ENCODE data around the gene NCCRP1.

NCCRP1 gene, protein sequence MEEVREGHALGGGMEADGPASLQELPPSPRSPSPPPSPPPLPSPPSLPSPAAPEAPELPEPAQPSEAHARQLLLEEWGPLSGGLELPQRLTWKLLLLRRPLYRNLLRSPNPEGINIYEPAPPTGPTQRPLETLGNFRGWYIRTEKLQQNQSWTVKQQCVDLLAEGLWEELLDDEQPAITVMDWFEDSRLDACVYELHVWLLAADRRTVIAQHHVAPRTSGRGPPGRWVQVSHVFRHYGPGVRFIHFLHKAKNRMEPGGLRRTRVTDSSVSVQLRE

DNA sequence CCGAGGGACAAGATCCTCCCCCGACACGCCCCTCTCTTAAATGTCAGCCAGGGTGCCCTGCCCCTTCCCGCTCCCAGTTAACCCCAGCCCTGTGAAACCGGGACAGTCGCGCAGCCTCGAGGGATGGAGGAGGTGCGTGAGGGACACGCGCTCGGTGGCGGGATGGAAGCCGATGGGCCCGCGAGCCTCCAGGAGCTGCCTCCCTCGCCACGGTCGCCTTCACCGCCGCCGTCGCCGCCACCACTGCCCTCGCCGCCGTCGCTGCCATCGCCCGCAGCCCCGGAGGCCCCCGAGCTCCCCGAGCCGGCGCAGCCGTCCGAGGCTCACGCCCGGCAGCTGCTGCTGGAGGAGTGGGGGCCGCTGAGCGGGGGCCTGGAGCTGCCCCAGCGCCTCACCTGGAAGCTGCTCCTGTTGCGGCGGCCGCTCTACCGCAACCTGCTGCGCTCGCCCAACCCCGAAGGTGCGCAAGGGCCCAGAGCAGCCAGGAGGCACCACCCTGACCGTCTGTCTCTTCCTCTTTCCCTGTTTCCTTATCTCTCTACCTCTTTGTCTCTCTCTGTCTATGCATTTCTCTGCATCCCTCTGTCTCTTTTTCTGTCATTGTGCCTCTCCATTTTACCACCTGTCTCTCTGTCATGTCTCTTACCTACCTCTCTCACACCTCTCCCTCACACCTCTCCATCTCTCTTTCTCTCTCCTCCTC lies at the start of gene NCCRP1:
TSS of gene NCCRP1 (plus strand) at position 105 of the 703 bp plus-strand sequence. CDS start at position 124, 19 bp downstream.
- no peak for DNase-seq (ENCODE audit: low read depth, low spot score)
- peak within 1 kb of the TSS; percentile 55 for H3K27ac ChIP-seq

DNA sequence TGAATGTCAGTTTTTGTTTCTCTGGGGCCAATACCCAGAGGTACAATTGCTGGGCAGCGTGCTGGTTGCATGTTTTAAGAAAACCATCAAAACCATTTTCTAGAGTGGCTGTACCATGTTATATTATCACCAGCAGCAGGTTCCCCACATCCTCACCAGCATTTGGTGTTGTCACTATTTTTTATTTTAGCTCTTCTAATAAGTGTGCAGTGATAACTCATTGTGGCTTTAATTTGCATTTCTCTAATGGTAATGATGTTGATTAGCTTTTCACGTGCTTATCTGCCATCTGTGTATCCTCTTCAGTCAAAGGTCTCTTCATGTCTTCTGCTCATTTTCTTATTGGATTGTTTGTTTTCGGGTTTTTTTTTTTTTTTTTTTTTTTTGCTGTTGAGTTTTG lies 49.3 kb upstream of the NCCRP1 start:
- DNase-seq (ENCODE audit: low read depth, low spot score), result no peak
- H3K27ac ChIP-seq, result no peak overlapping the region

DNA sequence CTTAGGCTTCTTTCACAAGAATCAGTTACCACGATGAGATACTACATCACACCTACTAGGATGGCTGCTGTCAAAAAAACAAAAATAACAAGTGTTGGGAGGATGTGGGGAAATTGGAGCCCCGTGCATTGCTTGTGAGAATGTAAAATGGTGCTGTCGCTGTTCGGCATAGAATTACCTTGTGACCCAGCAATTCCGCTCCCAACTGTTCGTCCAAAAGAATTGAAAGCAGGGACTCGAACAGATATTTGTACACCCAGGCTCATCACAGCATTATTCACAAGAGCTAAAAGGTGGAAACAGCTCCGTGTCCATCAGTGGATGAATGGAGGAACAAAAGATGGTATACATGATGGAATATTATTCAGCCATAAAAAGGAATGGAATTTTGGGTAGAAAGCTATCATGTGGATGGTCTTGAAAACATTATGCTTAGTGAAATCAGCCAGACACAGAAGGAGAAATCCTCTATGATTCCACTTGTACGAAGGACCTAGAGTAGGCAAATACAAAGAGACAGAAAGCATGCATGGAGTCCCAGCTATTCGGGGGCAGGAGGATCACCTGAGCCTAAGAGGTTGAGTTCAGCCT lies 47.7 kb upstream of the NCCRP1 start:
- no peak overlapping the region for H3K27ac ChIP-seq
- DNase-seq (ENCODE audit: low read depth, low spot score), result no peak

DNA sequence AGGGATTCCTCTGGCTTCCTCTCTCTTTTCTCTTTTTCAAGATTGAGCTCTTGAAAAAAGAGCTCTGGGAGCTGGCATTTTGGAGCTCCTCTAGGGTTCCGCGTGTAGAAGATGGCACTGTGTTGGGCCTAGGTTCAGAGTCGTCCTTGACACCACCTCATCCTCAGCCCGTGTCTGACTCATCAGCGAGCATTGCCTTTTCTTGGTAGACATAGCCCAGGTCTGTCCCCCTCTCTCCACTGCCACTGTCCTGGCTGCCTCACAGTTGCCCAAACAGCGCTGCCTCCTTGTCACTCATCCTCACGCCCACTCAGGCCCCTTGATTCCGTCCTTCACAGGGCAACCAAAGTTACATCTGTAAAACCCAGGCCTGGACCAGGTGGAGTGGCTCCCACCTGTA lies 46.5 kb upstream of the NCCRP1 start:
- no peak for DNase-seq (ENCODE audit: low read depth, low spot score)
- no peak overlapping the region for H3K27ac ChIP-seq

DNA sequence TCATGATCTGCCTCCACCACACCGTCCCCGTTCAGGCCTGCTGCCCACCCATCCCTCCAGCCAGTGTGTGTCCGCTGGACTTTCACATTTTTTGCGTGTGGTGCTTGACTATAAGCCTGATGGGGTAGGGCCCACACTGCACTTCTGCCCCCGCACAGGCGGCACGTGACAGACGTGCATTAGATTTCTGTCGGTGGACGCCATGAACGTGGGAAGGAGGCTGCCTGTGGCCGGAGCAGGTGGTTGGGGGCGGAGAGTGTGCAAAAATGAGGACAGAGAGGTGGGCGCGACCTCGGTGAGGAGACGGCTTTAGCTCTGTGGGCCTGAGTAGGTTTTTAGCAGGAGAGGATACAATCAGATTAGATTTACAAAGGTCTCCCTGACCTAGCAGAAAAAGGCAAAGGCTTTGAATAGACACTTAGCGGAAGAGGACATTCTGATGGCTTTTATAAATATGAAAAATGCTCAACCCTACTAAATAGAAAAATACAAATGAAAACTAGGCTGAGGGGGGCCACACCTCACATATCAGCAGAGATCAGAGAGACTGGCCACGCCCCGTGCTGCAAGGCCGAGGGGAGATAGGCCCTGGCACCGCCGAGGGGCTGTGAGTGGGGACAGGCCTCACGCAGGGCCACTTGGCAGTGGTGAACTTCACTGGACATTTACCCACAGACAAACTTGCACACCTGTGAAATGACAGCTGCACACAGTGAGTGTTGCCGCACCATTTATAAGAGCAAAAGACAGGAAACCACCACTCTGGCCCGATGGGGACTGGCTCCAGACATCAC lies 45.8 kb upstream of the NCCRP1 start:
- DNase-seq (ENCODE audit: low read depth, low spot score), result no peak
- H3K27ac ChIP-seq, result no peak overlapping the region

DNA sequence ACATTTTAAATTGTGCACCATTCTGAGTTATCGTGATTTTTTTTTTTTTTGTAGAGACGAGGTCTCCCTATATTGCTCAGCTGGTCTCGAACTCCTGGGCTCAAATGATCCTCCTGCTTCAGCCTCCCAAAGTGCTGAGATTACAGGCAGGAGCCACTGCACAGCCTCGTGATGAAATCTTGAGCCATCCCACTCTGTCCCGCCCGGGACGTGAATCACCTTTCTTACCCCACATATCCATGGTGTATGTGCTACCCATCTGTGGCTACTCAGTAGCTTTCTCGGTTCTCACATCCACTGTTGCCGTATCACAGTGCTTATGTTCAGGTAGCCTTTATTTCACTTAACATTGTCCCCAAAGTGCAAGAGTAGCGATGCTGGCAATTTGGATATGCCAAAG lies 44.7 kb upstream of the NCCRP1 start:
- peak overlapping the region; percentile 38 for H3K27ac ChIP-seq
- DNase-seq (ENCODE audit: low read depth, low spot score), result no peak

DNA sequence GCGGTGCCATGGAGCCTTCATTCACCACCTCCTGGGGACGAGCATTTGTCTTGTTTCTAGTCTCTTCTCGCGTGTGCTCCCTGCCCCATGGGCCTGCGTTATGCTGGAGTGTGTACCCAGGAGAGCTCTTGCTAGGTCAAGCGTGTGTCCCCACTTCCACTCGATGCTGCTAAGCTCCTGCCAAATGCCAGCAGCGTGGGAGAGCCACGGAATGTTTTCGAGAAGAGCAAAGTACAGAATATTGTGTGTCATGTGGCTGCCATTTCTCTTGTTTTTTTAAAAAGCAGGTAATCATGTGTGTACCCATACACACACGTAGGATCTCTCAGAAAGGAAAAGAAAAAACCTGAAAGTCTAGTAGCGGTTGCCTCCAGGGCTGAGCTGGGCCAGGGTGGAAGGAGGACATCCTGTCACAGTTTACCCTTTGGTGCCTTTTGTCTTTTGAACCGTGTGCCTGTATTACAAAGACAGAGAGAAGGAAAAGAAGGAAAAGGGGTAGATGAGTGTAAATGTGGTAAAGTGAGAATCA lies 42.6 kb upstream of the NCCRP1 start:
- H3K27ac ChIP-seq, result peak overlapping the region; percentile 70

DNA sequence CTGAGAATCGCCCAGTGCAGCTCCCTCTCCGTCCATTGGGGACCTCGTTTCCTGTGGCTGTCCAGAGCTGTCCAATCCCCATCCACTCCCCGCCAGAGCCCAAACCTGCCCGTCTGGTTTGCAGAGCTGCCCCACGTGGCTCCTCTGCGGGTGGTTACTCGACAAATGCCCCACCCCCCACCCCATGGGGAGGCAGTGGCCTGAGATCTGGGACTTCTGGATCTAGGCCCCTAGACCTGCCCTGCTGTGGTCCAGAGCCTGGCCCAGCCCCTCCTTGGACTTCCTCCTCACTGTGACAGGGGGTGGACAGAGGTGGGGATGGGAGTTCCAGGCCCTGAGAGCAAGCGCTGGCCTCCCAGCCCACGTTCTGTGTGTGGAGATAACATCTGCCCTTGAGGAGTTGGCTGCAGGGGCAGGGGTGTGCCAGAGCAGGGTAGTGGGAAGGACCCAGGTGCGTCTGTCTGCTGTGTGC lies 42.1 kb upstream of the NCCRP1 start:
- peak overlapping the region; percentile 70 for H3K27ac ChIP-seq
- no peak for DNase-seq (ENCODE audit: low read depth, low spot score)

More for the DNA sequence above, 42.6 kb upstream of the NCCRP1 start:
- no peak for DNase-seq (ENCODE audit: low read depth, low spot score)

DNA sequence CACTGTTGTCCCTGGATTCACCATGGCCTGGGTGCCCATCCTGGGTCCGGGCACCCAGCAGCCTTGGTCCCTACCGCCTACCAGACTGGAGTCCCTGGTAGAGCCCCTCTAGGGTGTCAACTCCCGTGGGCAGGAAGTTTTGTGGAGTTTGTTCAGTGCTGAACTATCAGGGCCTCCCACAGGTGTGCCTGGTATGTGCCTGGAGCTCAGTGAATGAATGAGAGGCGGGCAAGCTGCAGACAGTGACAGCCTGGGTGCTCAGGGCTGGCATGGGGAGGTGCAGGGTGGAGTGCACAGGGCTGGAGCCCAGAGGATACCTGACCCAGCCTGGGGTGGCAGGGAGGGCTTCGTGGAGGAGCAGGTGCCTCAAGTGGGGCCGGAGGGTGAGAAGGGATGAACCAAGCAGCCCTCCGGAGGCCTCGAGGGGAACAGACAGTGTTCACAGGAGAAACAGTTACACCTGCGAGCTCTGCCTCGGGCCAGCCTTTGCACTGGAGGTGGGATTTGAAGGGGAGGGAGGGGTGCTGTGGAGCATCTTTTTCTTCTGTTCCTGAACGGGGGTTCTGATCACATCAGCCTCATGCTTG lies 41.6 kb upstream of the NCCRP1 start:
- H3K27ac ChIP-seq, result peak overlapping the region; percentile 70
- DNase-seq (ENCODE audit: low read depth, low spot score), result no peak

DNA sequence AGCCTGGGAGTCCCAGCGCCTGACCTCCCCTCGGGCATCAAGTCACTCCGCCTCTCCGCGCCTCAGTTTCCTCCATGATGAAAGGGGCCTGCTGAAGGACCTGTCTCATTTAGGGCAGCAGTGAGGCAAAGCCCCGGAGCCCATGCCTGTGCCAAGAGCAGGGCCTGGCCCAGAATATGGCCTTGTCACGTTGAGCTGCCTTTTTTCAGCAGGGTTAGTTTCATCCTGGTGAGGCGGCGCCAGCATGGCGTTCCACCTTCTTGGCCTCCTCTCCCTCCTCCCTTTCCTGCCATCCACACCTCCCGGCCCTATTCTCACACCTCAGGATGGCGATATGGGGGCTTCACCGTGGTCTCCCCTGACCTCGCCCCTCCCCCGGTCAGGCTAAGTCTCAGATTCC lies 41.0 kb upstream of the NCCRP1 start:
- no peak for DNase-seq (ENCODE audit: low read depth, low spot score)

DNA sequence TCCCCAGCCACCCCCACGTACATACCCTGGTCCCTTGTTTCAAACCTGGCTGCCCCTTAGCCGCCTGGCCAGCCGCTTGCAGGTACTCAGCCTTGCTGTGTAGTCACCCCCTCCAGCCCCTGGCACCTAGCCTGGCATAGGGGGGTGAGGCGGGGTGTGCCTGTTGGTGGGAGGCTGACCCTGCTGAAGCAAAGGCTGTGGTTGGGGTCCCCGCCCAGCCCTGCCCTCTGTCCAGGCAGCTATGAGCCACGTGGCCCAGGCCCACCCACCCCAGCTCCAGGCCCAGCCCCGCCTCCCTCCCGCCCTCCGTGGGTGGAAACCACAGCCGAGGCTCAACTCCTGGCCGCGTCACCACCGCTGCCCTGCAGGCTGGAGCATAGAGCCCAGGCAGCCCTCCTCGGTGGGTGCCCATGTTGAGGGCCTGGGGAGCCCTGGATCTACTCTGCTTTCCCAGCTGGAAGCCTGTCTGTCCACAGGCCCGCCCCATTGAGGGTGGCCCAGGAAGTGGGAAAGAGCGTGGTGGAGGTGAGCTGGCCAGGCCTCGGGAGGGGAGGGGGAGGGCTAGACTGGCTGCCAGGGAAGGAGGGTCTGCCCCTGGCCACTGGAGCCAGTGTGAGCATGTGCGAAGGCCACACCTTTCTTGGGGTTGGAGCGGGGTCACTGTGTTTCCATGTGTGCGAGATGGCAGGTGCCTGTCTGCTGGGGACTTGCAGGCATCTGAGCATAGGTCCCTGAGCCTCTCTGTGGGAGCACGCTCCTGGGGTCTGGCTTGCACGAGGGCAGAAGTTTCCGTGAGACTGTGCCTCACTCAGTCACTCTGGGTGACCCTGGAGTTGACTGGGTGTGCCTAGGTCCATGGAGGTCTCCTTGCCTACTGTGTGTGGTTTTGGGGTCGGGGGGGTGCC lies 40.2 kb upstream of the NCCRP1 start:
- DNase-seq (ENCODE audit: low read depth, low spot score), result no peak
- peak overlapping the region; percentile 70 for H3K27ac ChIP-seq

More for the DNA sequence above, 41.0 kb upstream of the NCCRP1 start:
- peak overlapping the region; percentile 70 for H3K27ac ChIP-seq

DNA sequence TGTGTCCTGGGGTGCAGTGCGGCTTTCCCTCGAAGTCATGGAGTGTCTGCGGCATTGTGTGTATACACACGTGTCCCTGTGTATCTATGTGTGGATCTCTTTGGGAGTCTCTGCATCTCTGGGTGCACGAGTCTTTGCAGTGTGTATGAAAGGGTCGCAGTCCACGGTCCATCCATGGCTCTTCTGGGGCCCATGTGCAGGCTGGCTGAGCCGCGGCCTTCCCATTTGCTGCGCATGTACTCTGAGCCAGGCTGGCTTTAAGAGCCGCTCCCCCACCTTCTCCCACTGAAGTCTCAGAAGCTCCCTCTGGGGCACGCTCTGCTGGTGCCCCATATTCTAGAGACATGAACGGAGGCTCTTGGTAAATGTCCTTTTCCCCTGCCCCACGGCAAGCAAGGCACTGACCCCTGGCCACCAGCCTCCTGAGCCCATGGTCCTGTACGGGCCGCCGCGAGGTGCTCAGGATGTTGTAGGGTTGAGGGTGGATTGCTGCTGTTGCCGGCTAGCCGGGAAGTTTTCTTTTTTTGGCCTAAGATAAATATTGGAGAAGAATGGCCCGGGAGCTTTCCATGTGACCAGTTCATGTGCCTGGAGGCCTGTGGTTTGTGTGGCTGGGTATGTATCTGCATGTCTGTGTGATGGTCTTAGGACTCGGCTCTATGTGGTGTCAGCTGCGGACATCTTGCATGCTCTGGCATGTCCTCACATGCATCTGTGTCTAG lies 39.3 kb upstream of the NCCRP1 start:
- DNase-seq (ENCODE audit: low read depth, low spot score), result no peak
- no peak overlapping the region for H3K27ac ChIP-seq

DNA sequence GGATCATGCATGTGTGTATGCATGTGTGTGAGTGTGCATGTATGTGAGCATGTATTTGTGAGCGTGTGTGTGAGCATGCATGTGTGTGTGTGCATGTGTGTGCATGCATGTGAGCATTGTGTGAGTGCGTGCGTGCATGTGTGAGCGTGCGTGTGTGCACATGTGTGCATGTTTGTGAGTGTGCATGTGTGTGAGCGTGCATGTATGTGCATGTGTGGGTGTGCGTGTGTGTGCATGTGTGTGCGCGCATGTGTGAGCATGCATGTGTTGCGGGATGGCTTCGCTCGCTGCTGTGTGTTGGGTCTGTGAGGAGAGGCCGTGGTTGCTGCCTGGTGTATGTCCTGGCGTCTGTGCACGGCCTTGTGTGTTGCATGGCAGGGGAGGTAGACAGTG lies 38.8 kb upstream of the NCCRP1 start:
- no peak for DNase-seq (ENCODE audit: low read depth, low spot score)

DNA sequence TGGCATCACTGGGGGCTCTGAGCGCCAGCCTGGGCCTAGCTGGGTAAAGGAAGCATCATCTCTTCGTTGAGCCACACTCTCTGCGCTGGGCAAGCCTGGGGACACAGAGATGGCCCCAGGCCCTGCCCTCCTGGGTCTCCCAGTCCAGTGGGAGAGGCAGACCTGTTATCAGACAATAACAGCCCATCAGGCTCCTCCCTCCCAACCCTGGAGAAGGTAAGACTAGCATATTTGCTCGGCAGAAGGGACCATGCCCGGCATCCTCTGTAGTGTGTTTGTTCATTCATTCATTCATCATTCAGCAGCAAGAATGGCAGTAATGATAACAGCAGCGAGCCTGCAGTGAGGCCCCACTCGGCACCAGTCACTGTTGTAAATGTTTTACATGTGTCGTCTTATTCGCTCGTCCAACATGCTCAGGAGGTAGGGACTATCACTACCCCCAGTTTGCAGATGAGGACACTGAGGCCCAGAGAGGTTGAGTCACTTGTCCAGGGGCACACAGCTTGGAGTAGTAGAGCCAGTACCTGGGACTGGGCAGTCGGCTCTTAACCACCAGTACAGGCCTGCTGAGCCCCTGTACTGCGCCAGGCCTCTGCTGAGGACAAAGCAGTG lies 38.0 kb upstream of the NCCRP1 start:
- DNase-seq (ENCODE audit: low read depth, low spot score), result no peak
- no peak overlapping the region for H3K27ac ChIP-seq

More for the DNA sequence above, 38.8 kb upstream of the NCCRP1 start:
- H3K27ac ChIP-seq, result no peak overlapping the region

DNA sequence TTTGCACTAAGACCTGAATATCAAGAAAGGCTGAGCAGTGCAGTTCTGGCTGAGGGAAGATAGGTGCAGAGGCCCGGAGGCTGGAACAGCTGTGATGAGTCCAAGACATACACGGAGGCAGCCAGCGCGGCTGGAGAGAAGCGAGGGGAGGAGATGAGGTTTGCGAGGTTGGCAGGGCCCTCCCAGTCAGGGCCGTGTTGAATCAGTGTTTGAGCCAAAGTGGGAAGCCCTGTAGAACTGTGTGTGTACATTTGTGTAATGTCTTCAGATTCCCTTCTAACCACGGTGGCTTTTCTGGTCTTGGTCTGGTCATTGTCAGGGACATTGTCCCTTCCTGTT lies 36.3 kb upstream of the NCCRP1 start:
- peak; percentile 18 for DNase-seq (ENCODE audit: low read depth, low spot score)
- peak overlapping the region; percentile 72 for H3K27ac ChIP-seq

DNA sequence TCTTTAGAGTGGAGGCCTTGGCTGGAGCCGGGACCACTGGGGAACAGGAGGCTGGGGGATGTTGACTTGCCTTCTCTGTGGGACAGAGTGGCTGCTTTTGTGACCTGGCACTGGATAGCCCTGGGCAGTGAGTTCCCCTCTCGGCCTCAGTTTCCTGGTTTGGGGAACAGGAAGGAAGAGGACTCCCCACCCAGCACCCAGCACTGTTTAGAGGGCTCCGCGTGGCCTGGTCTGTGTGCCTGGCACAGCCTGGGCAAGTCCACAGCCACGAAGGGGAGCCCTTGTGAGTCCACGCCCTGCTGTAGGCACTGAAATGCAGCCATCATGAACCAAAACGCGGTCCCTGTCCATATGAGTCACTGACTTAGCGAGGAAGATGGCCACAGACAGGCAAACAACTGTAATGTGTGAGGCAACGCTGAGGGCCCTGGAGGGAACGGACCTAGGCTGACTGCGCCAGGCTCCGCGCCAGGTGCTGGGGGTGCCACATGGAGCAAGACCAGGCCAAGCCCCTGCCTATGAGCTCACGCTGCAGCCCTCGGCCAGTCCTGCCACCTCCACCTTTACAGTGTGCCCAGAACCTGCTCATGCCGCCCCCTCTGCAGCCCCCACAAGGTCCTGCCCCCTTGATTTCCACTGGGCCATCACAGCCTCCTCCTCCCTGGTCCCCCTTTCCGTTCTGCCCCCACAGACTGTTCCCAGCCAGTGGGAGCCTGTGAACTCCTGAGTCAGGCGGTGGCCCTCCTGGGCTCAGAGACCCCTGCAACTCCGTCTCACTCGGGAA lies 35.7 kb upstream of the NCCRP1 start:
- peak overlapping the region; percentile 72 for H3K27ac ChIP-seq
- peak; percentile 36 for DNase-seq (ENCODE audit: low read depth, low spot score)

DNA sequence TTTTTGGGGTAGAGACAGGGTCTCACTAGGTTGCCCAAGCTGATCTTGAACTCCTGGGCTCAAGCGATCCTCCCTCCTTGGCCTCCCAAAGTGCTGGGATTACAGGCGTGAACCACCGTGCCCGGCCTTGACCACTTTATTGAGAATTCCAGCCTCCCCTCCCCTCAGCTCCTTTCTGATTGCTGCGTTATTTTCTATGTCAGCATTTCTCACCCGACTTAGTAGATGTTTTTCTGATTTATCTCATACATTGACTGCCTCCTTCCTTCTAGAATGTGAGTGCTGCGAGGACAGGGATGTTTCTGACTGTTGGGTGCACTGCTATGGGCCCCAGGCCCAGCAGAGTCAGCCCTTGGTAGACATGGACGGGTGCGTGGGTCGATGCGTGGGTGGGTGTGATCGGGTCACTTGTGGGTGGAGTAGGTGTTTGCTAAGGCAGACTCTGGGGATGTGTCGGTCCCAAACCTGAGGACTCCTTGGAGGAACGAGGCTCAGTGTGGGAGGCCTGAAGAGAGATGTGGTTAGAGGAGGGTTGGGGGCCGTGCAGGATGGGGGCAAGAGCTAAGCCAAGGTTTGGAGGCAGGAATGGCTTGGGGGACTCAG lies 34.2 kb upstream of the NCCRP1 start:
- no peak overlapping the region for H3K27ac ChIP-seq
- DNase-seq (ENCODE audit: low read depth, low spot score), result no peak
